Heart right ventricle (tissue), 16 donors: Measurements from ENCODE around the gene MID1. TPM values are rescaled to one million over a fixed set of nuclear protein-coding genes. Genes with fewer than 3 reads are reported as not detected.

Experiments
- ATAC-seq, 8 donors: fragments of 200-7000 bp; cut with Tn5 transposase; one replicate each; pipeline ENCODE4 v1.9.1; 2020; ENCODE audit warnings: mild to moderate bottlenecking in 8 of 8, moderate library complexity in 8 of 8, moderate number of reproducible peaks in 1 of 8
- DNase-seq, 2 donors: peaks; one replicate each; pipeline ENCODE4 v3.0.0-alpha.2; 2020
- H3K27ac ChIP-seq, 10 donors: fragments of 200-600 bp; sonication (generic) in 2 of 10; one replicate each; pipeline versions ENCODE4 v1.5.0 to v1.8.0; 2020 to 2022; ENCODE audit warnings: mild to moderate bottlenecking in 3 of 10
- H3K27me3 ChIP-seq, 7 donors: fragments of 200-600 bp; one replicate each; pipeline ENCODE4 v1.8.0; 2021 to 2022; ENCODE audit warnings: mild to moderate bottlenecking in 2 of 7
- H3K36me3 ChIP-seq, 9 donors: fragments of 200-600 bp; sonication (generic) in 1 of 9; one replicate each; pipeline versions ENCODE4 v1.5.0 to v1.8.0; 2020 to 2022; ENCODE audit warnings: mild to moderate bottlenecking in 2 of 9
- H3K4me1 ChIP-seq, 9 donors: fragments of 200-600 bp; sonication (generic) in 1 of 9; one replicate each; pipeline versions ENCODE4 v1.5.0 to v1.8.0; 2020 to 2022; ENCODE audit warnings: mild to moderate bottlenecking in 4 of 9
- H3K4me3 ChIP-seq, 10 donors: fragments of 200-600 bp; sonication (generic) in 2 of 10; one replicate each; pipeline versions ENCODE4 v1.5.0 to v1.8.0; 2020 to 2022; ENCODE audit warnings: mild to moderate bottlenecking in 7 of 10, moderate library complexity in 2 of 10
- H3K9me3 ChIP-seq, 11 donors: fragments of 200-600 bp in 10 of 11; sonication (generic) in 2 of 11; one replicate each; pipeline versions ENCODE4 v1.5.0 to v1.8.0; 2013 to 2022; ENCODE audit warnings: mild to moderate bottlenecking in 2 of 11, control low read depth in 1 of 11, moderate library complexity in 1 of 11
- CTCF ChIP-seq, 9 donors: fragments of 200-600 bp; sonication (generic) in 2 of 9; IDR thresholded peaks; one replicate each; pipeline versions ENCODE4 v1.5.0 to v1.8.0; 2021 to 2022; ENCODE audit warnings: antibody characterized with exemption in 9 of 9, mild to moderate bottlenecking in 5 of 9, moderate library complexity in 1 of 9
- WGBS, 2 donors: extraction: QIAGEN DNeasy Blood & Tissue Kit; methylation state at CpG; one replicate each; pipeline ENCODE4 v1.1.7; 2013; ENCODE audit warnings: inconsistent platforms in 1 of 2; 5-methylcytosine and 5-hydroxymethylcytosine counted together
- intact Hi-C, 10 donors: fragments of 100-400 bp; cut with DNase I; formaldehyde crosslinking; loops; one replicate each; pipeline versions ENCODE4 v1.11.1 to v1.14.2; 2022
- polyA plus RNA-seq, 2 donors: library from polyadenylated mRNA; stranded (reverse); fragments of 200-250 nt; gene quantifications; one replicate each; pipeline ENCODE4 v1.2.3, GENCODE V29; 2013
- total RNA-seq, 10 donors: library from RNA; stranded (reverse); fragmentation: NEBNext Ultra II Directional in 3 of 10; extraction: Animal tissue kit (Norgen Biotek cat#: 25700) in 3 of 10; gene quantifications; one replicate each; pipeline versions ENCODE4 v1.2.1 to v1.2.4, GENCODE V29; 2021 to 2023
- donor health status: Arrhythmogenic right ventricular cardiomyopathy.
- donor health status: ischemic (EF 13 %, LVEDD 7.1; RV severe dilation, severe dysfunction).
- donor health status: healthy with polysubstance abuse.
- donor health status: DM: no; HTN: yes; CAD: no.
- donor health status: DM: no; HTN: no; CAD: no.
- donor health status: ischemic (EF 25% LVEDD 6.9; RV normal size, moderate dysfunction).
- donor health status: ischemic (EF 25% LVEDD 5.7; RV mildly dilated, moderate dysfunction).
- donor health status: healthy.
- donor health status: DM: yes; HTN: yes; CAD: no.
- donor health status: Ischemic cardiomyopathy.
- donor health status: ischemic (EF 35%, LVEDD 5.7; RV mildly dilated, moderate dysfunction).
- donor health status: nonischemic (EF 11% LVEDD 7.7; RV severe dilation, severe dysfunction).
- donor health status: DM: yes; HTN: yes; CAD: no.
- donor health status: PGD.
- donor health status: ischemic (EF 29% LVEDD 5.4; RV normal size, mild dysfunction).
- donor health status: nonischemic (EF 23%, LVEDD 6.1; RV moderate dilation, normal function).

Gene MID1
- total and polyA plus RNA-seq, 12 donors: 1.4 to 22.6 (median 7.2) TPM

- DNase-seq (no peak), ATAC-seq (no peak)
- Histone ChIP-seq H3K9me3 (no peaks in the 10 kb centered on the region), H3K27ac (no peak overlapping the region), H3K4me3 (no peak overlapping the region), H3K4me1 (peaks cover 0 to 9% (median 5%) of the 10 kb centered on the region in 9 donors), H3K27me3 (no peaks in the 10 kb centered on the region), H3K36me3 (peaks cover 0 to 58% (median 0%) of the 10 kb centered on the region in 9 donors)
- TF ChIP-seq CTCF (IDR thresholded peaks at IDR 0.05): no peak
- intact Hi-C loops: loop anchor here in 1 of 10 donors (10.0 kb wide), 1 partner anchor 143 kb away; no protein-coding TSS in a partner anchor
- 87 to 94% methylated on average over 3 of the region's 3 CpGs for WGBS, 2 donors
Measured at GRCh38 chrX:10471418-10471817, 149.0 kb downstream of the MID1 start.

GRCh38 chrX:10470009-10470408, 150.4 kb downstream of the MID1 start:
- Histone ChIP-seq H3K4me1 (peaks cover 0 to 9% (median 5%) of the 10 kb centered on the region in 9 donors), H3K9me3 (no peaks in the 10 kb centered on the region), H3K36me3 (peaks cover 0 to 65% (median 0%) of the 10 kb centered on the region in 9 donors), H3K4me3 (no peak overlapping the region), H3K27ac (no peak overlapping the region), H3K27me3 (no peaks in the 10 kb centered on the region)
- intact Hi-C loops: loop anchor here in 1 of 10 donors (10.0 kb wide), 1 partner anchor 145 kb away; no protein-coding TSS in a partner anchor
- TF ChIP-seq CTCF (IDR thresholded peaks at IDR 0.05): no peak
- ATAC-seq: no peak
- no peak for DNase-seq

GRCh38 chrX:10467793-10468192, 152.6 kb downstream of the MID1 start:
- no peaks in the 10 kb centered on the region for H3K27me3 ChIP-seq
- WGBS, 2 donors: 76 to 85% methylated on average over 3 of the region's 3 CpGs
- H3K36me3 ChIP-seq: peaks cover 0 to 49% (median 0%) of the 10 kb centered on the region in 9 donors
- no peak for ATAC-seq
- no peak for DNase-seq
- no peak for TF ChIP-seq CTCF (IDR thresholded peaks at IDR 0.05)
- no peaks in the 10 kb centered on the region for H3K9me3 ChIP-seq
- intact Hi-C loops: no loop called here
- H3K4me3 ChIP-seq: no peak overlapping the region
- peaks cover 0 to 9% (median 0%) of the 10 kb centered on the region in 9 donors for H3K4me1 ChIP-seq
- no peak overlapping the region for H3K27ac ChIP-seq

- ATAC-seq (no peak), DNase-seq (no peak)
- no peak for TF ChIP-seq CTCF (IDR thresholded peaks at IDR 0.05)
- peaks cover 0 to 9% (median 0%) of the 10 kb centered on the region in 9 donors for H3K4me1 ChIP-seq
- no peaks in the 10 kb centered on the region for H3K9me3 ChIP-seq
- intact Hi-C loops: no loop called here
- H3K4me3 ChIP-seq: no peak overlapping the region
- WGBS, 2 donors: 95 to 100% methylated on average over 2 of the region's 2 CpGs
- no peaks in the 10 kb centered on the region for H3K27me3 ChIP-seq
- peaks cover 0 to 38% (median 0%) of the 10 kb centered on the region in 9 donors for H3K36me3 ChIP-seq
- no peak overlapping the region for H3K27ac ChIP-seq
Measured at GRCh38 chrX:10465254-10465653, 155.1 kb downstream of the MID1 start.
